Mesendoderm (in vitro differentiated cells): ENCODE results near the gene RPA3.

Experiments
- DNase-seq: peaks from one replicate; pipeline ENCODE4 v3.0.0; 2013
- H2AK5ac ChIP-seq: 2 replicates; pipeline ENCODE4 v1.6.1; 2013; ENCODE audit warnings: low read length, inconsistent platforms
- H2BK120ac ChIP-seq: 2 replicates; pipeline ENCODE4 v1.6.1; 2013; ENCODE audit warnings: low read depth, mild to moderate bottlenecking, low read length, moderate library complexity, mixed read lengths
- H2BK15ac ChIP-seq: replicated peaks from 2 replicates; pipeline ENCODE4 v1.6.1; 2013; ENCODE audit warnings: low read depth, mild to moderate bottlenecking, moderate library complexity
- H2BK5ac ChIP-seq: 2 replicates; pipeline ENCODE4 v1.6.1; 2013; ENCODE audit warnings: low read length, inconsistent platforms
- H3K18ac ChIP-seq: 2 replicates; pipeline ENCODE4 v1.6.1; 2013; ENCODE audit warnings: mild to moderate bottlenecking, low read length, mixed read lengths
- H3K23ac ChIP-seq: one replicate; pipeline ENCODE4 v1.6.1; 2013; ENCODE audit warnings: low read length
- H3K27ac ChIP-seq: 2 replicates; pipeline ENCODE4 v1.5.1; 2013; ENCODE audit warnings: low read depth, mild to moderate bottlenecking, inconsistent platforms, low read length, moderate library complexity
- H3K27me3 ChIP-seq: 2 replicates; pipeline ENCODE4 v1.6.1; 2013; ENCODE audit warnings: low read length, control low read depth, mild to moderate bottlenecking, inconsistent platforms; ENCODE audit not compliant: insufficient read depth, poor library complexity
- H3K36me3 ChIP-seq: 2 replicates; pipeline ENCODE4 v1.6.1; 2013; ENCODE audit warnings: low read length, inconsistent platforms; ENCODE audit not compliant: control insufficient read depth, insufficient read depth
- H3K4ac ChIP-seq: one replicate; pipeline ENCODE4 v1.6.1; 2013; ENCODE audit warnings: low read depth, mild to moderate bottlenecking, low read length, moderate library complexity
- H3K4me1 ChIP-seq: 2 replicates; pipeline ENCODE4 v1.6.1; 2013; ENCODE audit warnings: low read depth, low read length, inconsistent platforms; ENCODE audit not compliant: control insufficient read depth
- H3K4me2 ChIP-seq: 2 replicates; pipeline ENCODE4 v1.6.1; 2013; ENCODE audit warnings: low read length
- H3K4me3 ChIP-seq: 2 replicates; pipeline ENCODE4 v1.5.1; 2013; ENCODE audit warnings: mild to moderate bottlenecking, low read length
- H3K56ac ChIP-seq: one replicate; pipeline ENCODE4 v1.6.1; 2013; ENCODE audit warnings: low read length
- H3K79me1 ChIP-seq: 2 replicates; pipeline ENCODE4 v1.6.1; 2013; ENCODE audit warnings: low read length, inconsistent platforms
- H3K79me2 ChIP-seq: 2 replicates; pipeline ENCODE4 v1.6.1; 2013; ENCODE audit warnings: mild to moderate bottlenecking, low read length; ENCODE audit not compliant: control insufficient read depth, insufficient read depth
- H3K9ac ChIP-seq: 2 replicates; pipeline ENCODE4 v1.6.1; 2013; ENCODE audit warnings: low read length, inconsistent platforms
- H4K5ac ChIP-seq: one replicate; pipeline ENCODE4 v1.6.1; 2013; ENCODE audit warnings: low read length
- H4K8ac ChIP-seq: one replicate; pipeline ENCODE4 v1.6.1; 2013; ENCODE audit warnings: low read depth, mild to moderate bottlenecking, control low read depth, low read length, moderate library complexity
- WGBS: extraction: QIAGEN DNeasy Blood & Tissue Kit; methylation state at CpG from one replicate; pipeline ENCODE4 v1.1.7; 2013; ENCODE audit warnings: low lambda C conversion rate, missing lambda C conversion rate; ENCODE audit not compliant: insufficient coverage; ENCODE audit errors: extremely low coverage; 5-methylcytosine and 5-hydroxymethylcytosine counted together

Gene RPA3

DNA sequence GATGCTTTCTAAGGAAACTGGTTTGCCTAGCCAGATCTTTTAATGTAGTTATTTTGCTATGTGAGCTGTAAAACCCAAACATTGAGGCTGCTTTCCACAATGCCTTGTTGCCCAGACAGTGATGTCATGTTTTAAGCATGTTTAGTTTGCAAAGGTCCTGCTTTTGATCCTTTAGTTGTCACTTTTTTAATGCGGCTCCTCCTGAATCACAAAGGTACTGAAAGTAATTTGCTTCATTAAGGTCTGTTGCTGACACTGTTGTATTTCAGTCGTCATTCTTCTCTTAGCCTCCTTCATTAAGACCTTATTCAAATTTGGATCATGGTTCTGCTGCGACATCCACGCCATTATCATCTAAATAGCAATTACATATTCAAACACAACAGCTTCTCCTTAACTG, 10.6 kb downstream of the RPA3 start:
- Histone ChIP-seq H2BK5ac (no peak overlapping the region), H3K18ac (peak overlapping the region; percentile 51), H4K5ac (no peak overlapping the region), H3K27ac (peak overlapping the region; percentile 66), H2BK120ac (no peak overlapping the region), H3K56ac (no peak overlapping the region), H2AK5ac (no peak overlapping the region), H3K27me3 (no peaks in the 10 kb centered on the region), H4K8ac (no peak overlapping the region), H3K4me3 (no peak overlapping the region), H3K79me1 (no peaks in the 10 kb centered on the region), H3K23ac (no peak overlapping the region), H3K9ac (no peak overlapping the region), H3K4ac (no peak overlapping the region), H2BK15ac (no peak overlapping the region), H3K4me2 (no peak overlapping the region), H3K79me2 (no peaks in the 10 kb centered on the region), H3K4me1 (peaks cover 4% of the 10 kb centered on the region), H3K36me3 (no peaks in the 10 kb centered on the region)
- DNase-seq = peak; percentile 88
- no CpG with 5 or more reads among the region's 4 CpGs for WGBS

- Histone ChIP-seq H3K4ac (no peak overlapping the region), H3K23ac (no peak overlapping the region), H3K79me2 (no peaks in the 10 kb centered on the region), H4K5ac (no peak overlapping the region), H3K56ac (no peak overlapping the region), H3K79me1 (no peaks in the 10 kb centered on the region), H2AK5ac (no peak overlapping the region), H2BK120ac (no peak overlapping the region), H2BK15ac (no peak overlapping the region), H3K4me1 (peaks cover 4% of the 10 kb centered on the region), H3K18ac (no peak overlapping the region), H2BK5ac (no peak overlapping the region), H3K27ac (no peak overlapping the region), H3K4me3 (no peak overlapping the region), H3K27me3 (no peaks in the 10 kb centered on the region), H3K9ac (no peak overlapping the region), H4K8ac (no peak overlapping the region), H3K4me2 (no peak overlapping the region), H3K36me3 (no peaks in the 10 kb centered on the region)
- WGBS = no CpG with 5 or more reads among the region's 2 CpGs
- DNase-seq = no peak
These were observed 11.2 kb downstream of the RPA3 start for GRCh38 chr7:7707246-7707645.

DNA sequence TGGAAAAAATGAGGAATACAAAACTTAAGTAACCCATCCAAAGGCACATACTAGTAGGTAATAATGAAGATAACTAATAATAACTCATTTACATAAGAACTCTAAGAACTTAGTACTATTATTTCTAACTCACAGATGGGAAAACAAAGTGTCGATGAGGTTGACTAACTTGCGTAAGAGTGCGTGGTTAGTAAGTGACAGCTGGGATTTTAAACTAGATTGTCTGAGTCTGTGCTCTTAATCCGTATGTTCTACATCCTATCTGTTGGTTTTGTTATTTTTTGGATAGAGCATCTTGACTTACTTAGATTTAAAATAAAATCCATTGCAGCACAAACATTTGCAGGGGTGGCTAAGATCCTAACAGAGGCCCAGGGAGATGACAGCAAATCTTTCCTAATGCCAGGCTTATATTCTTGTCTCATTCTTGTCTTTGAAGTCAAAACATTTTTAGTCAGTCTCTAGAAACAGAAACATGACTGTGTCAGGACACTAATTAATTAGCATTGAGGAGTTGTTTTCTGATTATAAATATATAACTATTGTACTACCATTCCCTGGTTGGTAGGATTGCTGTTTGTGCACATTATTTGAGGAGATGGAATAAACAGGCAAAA, 11.7 kb downstream of the RPA3 start:
- Histone ChIP-seq H4K5ac (no peak overlapping the region), H2BK15ac (no peak overlapping the region), H3K27me3 (no peaks in the 10 kb centered on the region), H3K9ac (no peak overlapping the region), H3K36me3 (no peaks in the 10 kb centered on the region), H4K8ac (no peak overlapping the region), H2AK5ac (no peak overlapping the region), H3K4ac (no peak overlapping the region), H3K23ac (no peak overlapping the region), H3K4me1 (peaks cover 4% of the 10 kb centered on the region), H2BK120ac (no peak overlapping the region), H3K56ac (no peak overlapping the region), H3K4me2 (no peak overlapping the region), H3K79me2 (no peaks in the 10 kb centered on the region), H2BK5ac (no peak overlapping the region), H3K18ac (no peak overlapping the region), H3K4me3 (no peak overlapping the region), H3K27ac (no peak overlapping the region), H3K79me1 (no peaks in the 10 kb centered on the region)
- DNase-seq = no peak
- no CpG with 5 or more reads among the region's 4 CpGs for WGBS

- no peak for DNase-seq
- WGBS = no CpG with 5 or more reads among the region's 1 CpG
- Histone ChIP-seq H3K4me3 (no peak overlapping the region), H3K79me1 (no peaks in the 10 kb centered on the region), H3K56ac (no peak overlapping the region), H3K4ac (no peak overlapping the region), H3K27me3 (no peaks in the 10 kb centered on the region), H4K8ac (no peak overlapping the region), H3K23ac (no peak overlapping the region), H3K79me2 (no peaks in the 10 kb centered on the region), H4K5ac (no peak overlapping the region), H3K18ac (no peak overlapping the region), H3K27ac (no peak overlapping the region), H2BK5ac (no peak overlapping the region), H3K36me3 (no peaks in the 10 kb centered on the region), H2BK120ac (no peak overlapping the region), H3K4me1 (peaks cover 4% of the 10 kb centered on the region), H3K4me2 (no peak overlapping the region), H3K9ac (no peak overlapping the region), H2AK5ac (no peak overlapping the region), H2BK15ac (no peak overlapping the region)
These were observed 12.3 kb downstream of the RPA3 start for GRCh38 chr7:7706101-7706511.

- Histone ChIP-seq H3K36me3 (no peaks in the 10 kb centered on the region), H3K56ac (no peak overlapping the region), H3K4me3 (no peak overlapping the region), H2AK5ac (no peak overlapping the region), H3K27me3 (no peaks in the 10 kb centered on the region), H3K4me2 (no peak overlapping the region), H2BK120ac (no peak overlapping the region), H3K18ac (no peak overlapping the region), H2BK15ac (no peak overlapping the region), H3K79me1 (no peaks in the 10 kb centered on the region), H2BK5ac (no peak overlapping the region), H3K4me1 (peaks cover 4% of the 10 kb centered on the region), H3K79me2 (no peaks in the 10 kb centered on the region), H3K27ac (no peak overlapping the region), H3K23ac (no peak overlapping the region), H3K4ac (no peak overlapping the region), H4K8ac (no peak overlapping the region), H4K5ac (no peak overlapping the region), H3K9ac (no peak overlapping the region)
- no CpG with 5 or more reads among the region's 2 CpGs for WGBS
- no peak for DNase-seq
These were observed 13.1 kb downstream of the RPA3 start for GRCh38 chr7:7705318-7705717.

- H3K79me1 ChIP-seq = no peaks in the 10 kb centered on the region
- no peaks in the 10 kb centered on the region for H3K27me3 ChIP-seq
- H3K4me1 ChIP-seq = peaks cover 4% of the 10 kb centered on the region
- H2AK5ac ChIP-seq = no peak overlapping the region
- no peaks in the 10 kb centered on the region for H3K79me2 ChIP-seq
- H3K18ac ChIP-seq = no peak overlapping the region
- H3K9ac ChIP-seq = no peak overlapping the region
- DNase-seq = no peak
- no CpG with 5 or more reads among the region's 4 CpGs for WGBS
- H3K4ac ChIP-seq = no peak overlapping the region
- no peak overlapping the region for H3K27ac ChIP-seq
- H3K56ac ChIP-seq = no peak overlapping the region
- H3K23ac ChIP-seq = no peak overlapping the region
- H2BK5ac ChIP-seq = no peak overlapping the region
- no peaks in the 10 kb centered on the region for H3K36me3 ChIP-seq
- H2BK15ac ChIP-seq = no peak overlapping the region
- H3K4me2 ChIP-seq = no peak overlapping the region
- no peak overlapping the region for H2BK120ac ChIP-seq
- no peak overlapping the region for H4K5ac ChIP-seq
- no peak overlapping the region for H4K8ac ChIP-seq
- no peak overlapping the region for H3K4me3 ChIP-seq
These were observed 13.5 kb downstream of the RPA3 start for GRCh38 chr7:7704867-7705266.
